Upper lobe of right lung (tissue), 1 donor: ENCODE results near the gene DHX40. TPM values are rescaled to one million over a fixed set of nuclear protein-coding genes. Genes with fewer than 3 reads are reported as not detected.

Experiments used
- ATAC-seq: fragments of 200-7000 bp; cut with Tn5 transposase; one replicate; pipeline ENCODE4 v1.9.1; 2020; ENCODE audit warnings: mild to moderate bottlenecking, moderate library complexity
- DNase-seq: peaks from one replicate; pipeline ENCODE4 v3.0.0-alpha.2; 2020
- H3K27ac ChIP-seq: fragments of 200-600 bp; one replicate; pipeline ENCODE4 v1.8.0; 2022
- H3K27me3 ChIP-seq: fragments of 200-600 bp; one replicate; pipeline ENCODE4 v1.8.0; 2022; ENCODE audit warnings: mild to moderate bottlenecking
- H3K36me3 ChIP-seq: fragments of 200-600 bp; one replicate; pipeline ENCODE4 v1.8.0; 2022
- H3K4me1 ChIP-seq: fragments of 200-600 bp; one replicate; pipeline ENCODE4 v1.8.0; 2022
- H3K4me3 ChIP-seq: fragments of 200-600 bp; one replicate; pipeline ENCODE4 v1.8.0; 2022; ENCODE audit warnings: mild to moderate bottlenecking
- H3K9me3 ChIP-seq: fragments of 200-600 bp; one replicate; pipeline ENCODE4 v1.8.0; 2022
- CTCF ChIP-seq: fragments of 200-600 bp; IDR thresholded peaks from one replicate; pipeline ENCODE4 v1.8.0; 2022; ENCODE audit warnings: antibody characterized with exemption
- intact Hi-C: fragments of 100-400 bp; cut with DNase I; formaldehyde crosslinking; loops from one replicate; pipeline ENCODE4 v1.11.0; 2022
- total RNA-seq: library from RNA; stranded (reverse); fragmentation: NEBNext Ultra II Directional; extraction: Animal tissue kit (Norgen Biotek cat#: 25700); gene quantifications from one replicate; pipeline ENCODE4 v1.2.1, GENCODE V29; 2021
- donor health status: DM: no; HTN: yes; CAD: no; lungs with severe emphysema.

Gene DHX40
- total RNA-seq, 1 donor from 2014 or later, result 25.0 TPM

- Histone ChIP-seq H3K4me1 (peaks cover 26% of the 10 kb centered on the region), H3K4me3 (no peak overlapping the region), H3K9me3 (no peaks in the 10 kb centered on the region), H3K27ac (no peak overlapping the region), H3K36me3 (peaks cover 46% of the 10 kb centered on the region), H3K27me3 (no peaks in the 10 kb centered on the region)
- intact Hi-C loops, result no loop called here
- peak; percentile 65 for ATAC-seq
- TF ChIP-seq CTCF, result no peak
- DNase-seq, result no peak
Observed at GRCh38 chr17:59643159-59644140, 78.0 kb downstream of the DHX40 start.

DNA sequence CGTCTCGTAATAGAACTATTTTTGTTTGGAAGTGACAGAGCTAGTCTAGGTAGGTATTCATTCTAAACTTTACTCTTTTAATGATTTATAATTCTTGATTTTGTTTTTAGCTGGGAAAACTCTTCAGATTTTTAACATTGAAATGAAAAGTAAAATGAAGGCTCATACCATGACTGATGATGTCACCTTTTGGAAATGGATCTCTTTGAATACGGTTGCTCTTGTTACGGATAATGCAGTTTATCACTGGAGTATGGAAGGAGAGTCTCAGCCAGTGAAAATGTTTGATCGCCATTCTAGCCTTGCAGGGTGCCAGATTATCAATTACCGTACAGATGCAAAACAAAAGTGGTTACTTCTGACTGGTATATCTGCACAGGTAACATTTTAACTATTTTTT, 81.9 kb downstream of the DHX40 start:
- DNase-seq (no peak), ATAC-seq (no peak)
- peaks cover 81% of the 10 kb centered on the region for H3K36me3 ChIP-seq
- intact Hi-C loops, result no loop called here
- TF ChIP-seq CTCF, result no peak
- no peaks in the 10 kb centered on the region for H3K9me3 ChIP-seq
- H3K4me3 ChIP-seq, result no peak overlapping the region
- peaks cover 13% of the 10 kb centered on the region for H3K4me1 ChIP-seq
- H3K27me3 ChIP-seq, result no peaks in the 10 kb centered on the region
- no peak overlapping the region for H3K27ac ChIP-seq

DNA sequence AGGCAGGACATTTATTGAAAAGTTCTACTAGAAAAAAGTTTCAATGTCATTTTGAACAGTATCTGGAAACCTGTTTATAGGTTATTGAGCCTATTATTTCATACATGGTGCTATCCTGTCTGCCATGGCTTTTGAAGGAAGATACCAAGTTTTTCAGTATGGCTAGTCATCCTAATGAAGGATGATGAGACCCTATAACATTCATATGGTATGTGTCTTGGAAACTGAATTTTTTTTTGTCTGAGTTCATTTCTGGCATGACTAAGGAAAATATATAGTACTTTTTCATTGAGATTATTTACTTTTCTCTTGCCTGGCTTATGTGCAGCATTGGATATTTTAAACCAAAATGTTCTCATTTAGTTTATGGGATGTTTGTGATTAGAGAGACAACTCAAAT, 84.5 kb downstream of the DHX40 start:
- H3K9me3 ChIP-seq, result no peaks in the 10 kb centered on the region
- TF ChIP-seq CTCF, result no peak
- no peak overlapping the region for H3K4me3 ChIP-seq
- ATAC-seq, result no peak
- intact Hi-C loops, result loop anchor here (10.0 kb wide), 1 partner anchor 415 kb away; no protein-coding TSS in a partner anchor
- H3K36me3 ChIP-seq, result peaks cover 96% of the 10 kb centered on the region
- no peak overlapping the region for H3K27ac ChIP-seq
- no peaks in the 10 kb centered on the region for H3K4me1 ChIP-seq
- H3K27me3 ChIP-seq, result no peaks in the 10 kb centered on the region
- no peak for DNase-seq

DNA sequence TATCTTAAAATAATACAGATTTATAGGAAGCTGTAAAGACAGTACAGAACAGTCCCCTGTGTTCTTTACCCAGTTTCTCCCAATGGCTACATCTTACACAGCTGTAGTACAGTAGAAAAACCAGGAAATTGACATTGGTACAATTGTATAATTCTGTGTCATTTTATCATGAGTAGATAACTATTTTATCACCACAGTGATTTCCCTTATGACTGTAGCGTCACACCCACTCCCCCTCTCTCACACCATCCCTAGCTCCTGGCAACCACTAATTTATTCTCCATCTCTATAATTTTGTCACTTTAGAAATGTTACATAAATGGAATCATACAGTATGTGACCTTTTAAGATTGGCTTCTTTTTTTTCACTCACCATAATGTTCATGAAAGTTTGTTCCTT, 85.2 kb downstream of the DHX40 start:
- Histone ChIP-seq H3K27me3 (no peaks in the 10 kb centered on the region), H3K27ac (no peak overlapping the region), H3K9me3 (no peaks in the 10 kb centered on the region), H3K4me3 (no peak overlapping the region), H3K4me1 (no peaks in the 10 kb centered on the region), H3K36me3 (peaks cover 96% of the 10 kb centered on the region)
- intact Hi-C loops, result loop anchor here (10.0 kb wide), 1 partner anchor 414 kb away; no protein-coding TSS in a partner anchor
- ATAC-seq, result no peak
- TF ChIP-seq CTCF, result no peak
- DNase-seq, result no peak

DNA sequence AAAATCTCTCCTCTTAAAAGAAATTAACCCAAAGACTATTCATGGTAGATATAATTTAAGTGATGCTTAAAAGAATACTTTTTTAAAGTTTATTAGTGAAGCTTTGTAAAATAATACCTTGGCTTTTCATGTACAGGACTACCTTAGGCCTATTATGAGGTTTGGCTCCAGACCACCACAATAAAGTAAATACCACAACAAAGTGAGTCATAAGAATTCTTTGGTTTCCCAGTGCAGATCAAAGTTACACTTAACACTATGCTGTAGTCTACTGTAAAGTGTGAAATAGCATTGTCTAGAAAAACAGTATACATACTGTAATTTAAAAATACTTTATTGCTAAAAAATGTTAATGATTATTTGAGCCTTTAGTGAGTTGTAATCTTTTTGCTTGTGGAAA, 85.9 kb downstream of the DHX40 start:
- H3K36me3 ChIP-seq, result peaks cover 96% of the 10 kb centered on the region
- ATAC-seq, result no peak
- intact Hi-C loops, result loop anchor here (10.0 kb wide), 1 partner anchor 413 kb away; no protein-coding TSS in a partner anchor

More for the DNA sequence above, 85.9 kb downstream of the DHX40 start:
- no peak for DNase-seq
- H3K27ac ChIP-seq, result no peak overlapping the region
- no peak overlapping the region for H3K4me3 ChIP-seq
- no peaks in the 10 kb centered on the region for H3K27me3 ChIP-seq
- no peaks in the 10 kb centered on the region for H3K9me3 ChIP-seq
- no peak for TF ChIP-seq CTCF
- H3K4me1 ChIP-seq, result no peaks in the 10 kb centered on the region
